NCI-H2227 (cell line): Measurements from ENCODE around the gene RASAL1.

Experiments
- DNase-seq: peaks from one replicate; lab custom pipeline; 2025; ENCODE audit not compliant: unreplicated experiment; lab: John Stamatoyannopoulos, UW

RASAL1 gene

GRCh38 chr12:113061061-113061694 is 74.4 kb downstream of the RASAL1 start:
- DNase-seq, result peak; percentile 16

GRCh38 chr12:113060336-113060960 is 75.1 kb downstream of the RASAL1 start:
- DNase-seq, result no peak

- no peak for DNase-seq
Measured at GRCh38 chr12:113059071-113059595, 76.4 kb downstream of the RASAL1 start.

- DNase-seq, result no peak
Measured at GRCh38 chr12:113058553-113058952, 77.0 kb downstream of the RASAL1 start.

GRCh38 chr12:113057565-113058485 is 77.7 kb downstream of the RASAL1 start:
- DNase-seq, result no peak

GRCh38 chr12:113056631-113057488 is 78.7 kb downstream of the RASAL1 start, which contains the start of gene DTX1:
DTX1 (plus strand) TSS chr12:113056730; CDS start chr12:113058193, 1,463 bp downstream.
- peak; percentile 66 for DNase-seq

- no peak for DNase-seq
Measured at GRCh38 chr12:113056381-113056630, 79.3 kb downstream of the RASAL1 start.

- no peak for DNase-seq
Measured at GRCh38 chr12:113055594-113056380, 79.8 kb downstream of the RASAL1 start.

- no peak for DNase-seq
Measured at GRCh38 chr12:113054948-113055486, 80.5 kb downstream of the RASAL1 start.

- no peak for DNase-seq
Measured at GRCh38 chr12:113052326-113052725, 83.2 kb downstream of the RASAL1 start.

- no peak for DNase-seq
Measured at GRCh38 chr12:113051759-113052158, 83.8 kb downstream of the RASAL1 start.

GRCh38 chr12:113050795-113051194 is 84.8 kb downstream of the RASAL1 start:
- DNase-seq, result no peak

GRCh38 chr12:113049976-113050742 is 85.4 kb downstream of the RASAL1 start:
- DNase-seq, result no peak
